Measurements from ENCODE around the gene VPS52. TPM values are rescaled to one million over a fixed set of nuclear protein-coding genes. Genes with fewer than 3 reads are reported as not detected.
A peak's percentile ranks its signal among the peaks of the same experiment; 100 is the strongest.

Gene VPS52
- total and polyA plus RNA-seq, 9 of the 15 experiments (the other 6 are each of a cell fraction or from before 2014, with no cell fraction given), result 24.4 to 103 (median 40.2) TPM

DNA sequence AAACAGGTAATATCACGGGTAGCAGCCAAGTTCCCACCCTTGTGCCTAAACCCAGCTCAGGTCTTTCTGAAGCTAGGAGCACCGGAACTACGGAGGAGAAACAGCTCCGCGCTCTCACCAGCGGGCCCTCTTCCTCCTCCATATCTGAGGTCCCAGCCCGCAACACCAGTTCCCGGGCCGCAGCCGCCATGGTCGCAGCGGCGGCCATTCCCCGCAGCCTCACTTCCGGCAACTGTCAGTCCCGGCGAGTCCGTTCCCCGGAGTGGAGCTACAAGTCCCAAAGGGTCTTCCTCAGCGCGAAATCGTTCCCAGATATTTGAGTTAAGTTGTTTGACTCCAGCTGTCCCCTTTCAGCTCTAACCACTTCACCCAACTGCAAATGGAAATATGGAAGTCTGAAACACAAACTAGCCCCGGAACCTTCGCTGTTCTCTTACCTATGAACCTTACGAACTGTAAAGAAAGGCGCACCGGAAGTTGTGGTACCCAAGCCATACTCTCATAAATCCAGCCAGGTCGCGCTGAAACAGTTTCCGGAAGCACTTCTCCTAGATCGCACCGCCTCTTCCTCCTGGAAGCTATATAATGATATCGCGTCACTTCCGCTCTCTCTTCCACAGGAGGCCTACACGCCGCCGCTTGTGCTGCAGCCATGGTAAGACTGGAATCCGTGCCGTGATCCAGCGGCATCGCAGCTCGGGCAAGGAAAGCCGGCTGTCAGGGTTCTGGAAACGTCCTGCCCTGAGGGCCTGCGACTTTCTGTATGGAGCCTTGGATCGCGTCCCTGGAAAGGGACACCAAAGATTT is at the start of gene VPS52, which contains the start of gene RPS18 (continued):
- TF ChIP-seq, protein P1, sequence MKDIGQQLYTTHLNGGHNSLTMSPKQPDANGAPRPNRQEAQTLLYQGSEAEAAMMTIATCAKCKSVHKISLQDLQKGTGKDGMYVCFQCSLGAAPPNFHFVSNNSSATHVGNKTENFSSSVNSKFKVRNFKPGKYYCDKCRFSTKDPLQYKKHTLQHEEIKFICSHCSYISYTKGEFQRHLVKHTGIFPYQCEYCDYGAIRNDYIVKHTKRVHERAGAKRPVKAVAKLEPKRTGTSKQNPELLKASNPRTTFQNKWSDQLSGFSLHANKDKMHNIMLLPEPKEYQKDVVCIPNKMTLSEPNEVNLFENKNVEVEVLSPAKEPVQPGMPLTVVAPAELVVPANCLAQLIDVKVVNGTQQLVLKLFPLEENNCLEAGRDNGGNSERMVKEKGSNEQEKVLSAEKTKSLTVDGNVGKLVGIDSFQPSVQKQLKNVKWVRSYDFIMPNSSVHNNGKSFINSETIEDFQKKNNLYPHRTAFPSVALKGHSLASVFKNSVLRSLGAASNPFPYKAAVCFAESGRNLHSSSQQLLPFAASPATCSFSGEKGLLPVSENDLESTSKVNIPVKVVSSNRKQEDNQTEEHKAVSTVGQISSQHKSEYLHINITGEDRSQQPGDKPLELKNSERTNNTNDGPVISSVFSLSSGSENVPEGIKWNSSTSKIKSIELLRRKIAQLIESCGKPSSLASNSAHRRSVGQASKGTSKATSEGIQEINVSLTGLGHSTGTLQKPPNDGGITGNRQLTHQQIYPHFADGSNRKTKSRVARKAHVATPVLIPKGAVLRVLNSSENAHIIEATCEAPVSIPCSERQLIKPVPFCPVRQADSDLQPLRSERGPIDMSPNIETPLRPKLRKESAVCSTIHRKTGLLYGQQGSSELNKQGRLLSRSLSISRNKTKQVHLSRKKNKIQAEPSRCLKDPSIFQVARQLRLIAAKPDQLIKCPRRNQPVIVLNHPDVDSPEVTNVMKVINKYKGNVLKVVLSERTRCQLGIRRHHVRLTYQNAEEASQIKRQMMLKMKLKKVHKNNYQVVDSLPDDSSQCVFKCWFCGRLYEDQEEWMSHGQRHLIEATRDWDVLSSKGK (CRISPR knock-in tag; IDR thresholded peaks at IDR 0.05), result no peak
- TF ChIP-seq XRCC5 (IDR thresholded peaks at IDR 0.05; ENCODE audit: low read depth, low read length), result peak; percentile 47
- peak; percentile 35 for TF ChIP-seq KLF6 (CRISPR knock-in tag; IDR thresholded peaks at IDR 0.05; ENCODE audit: borderline replicate concordance)
- TF ChIP-seq, protein P2, sequence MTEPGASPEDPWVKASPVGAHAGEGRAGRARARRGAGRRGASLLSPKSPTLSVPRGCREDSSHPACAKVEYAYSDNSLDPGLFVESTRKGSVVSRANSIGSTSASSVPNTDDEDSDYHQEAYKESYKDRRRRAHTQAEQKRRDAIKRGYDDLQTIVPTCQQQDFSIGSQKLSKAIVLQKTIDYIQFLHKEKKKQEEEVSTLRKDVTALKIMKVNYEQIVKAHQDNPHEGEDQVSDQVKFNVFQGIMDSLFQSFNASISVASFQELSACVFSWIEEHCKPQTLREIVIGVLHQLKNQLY (CRISPR knock-in tag; conservative IDR thresholded peaks at IDR 0.05), result peak; percentile 40 to 87; a peak in 2 of 4 replicates
- TF ChIP-seq PHB2 (IDR thresholded peaks at IDR 0.05; ENCODE audit: low read depth), result peak; percentile 17; the same call in 1 of the 2 replicates
- TF ChIP-seq CCAR2 (IDR thresholded peaks at IDR 0.05; ENCODE audit: low read depth, low read length), result no peak; the same call in 1 of the 2 replicates
- TF ChIP-seq, protein P3, sequence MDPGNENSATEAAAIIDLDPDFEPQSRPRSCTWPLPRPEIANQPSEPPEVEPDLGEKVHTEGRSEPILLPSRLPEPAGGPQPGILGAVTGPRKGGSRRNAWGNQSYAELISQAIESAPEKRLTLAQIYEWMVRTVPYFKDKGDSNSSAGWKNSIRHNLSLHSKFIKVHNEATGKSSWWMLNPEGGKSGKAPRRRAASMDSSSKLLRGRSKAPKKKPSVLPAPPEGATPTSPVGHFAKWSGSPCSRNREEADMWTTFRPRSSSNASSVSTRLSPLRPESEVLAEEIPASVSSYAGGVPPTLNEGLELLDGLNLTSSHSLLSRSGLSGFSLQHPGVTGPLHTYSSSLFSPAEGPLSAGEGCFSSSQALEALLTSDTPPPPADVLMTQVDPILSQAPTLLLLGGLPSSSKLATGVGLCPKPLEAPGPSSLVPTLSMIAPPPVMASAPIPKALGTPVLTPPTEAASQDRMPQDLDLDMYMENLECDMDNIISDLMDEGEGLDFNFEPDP (CRISPR knock-in tag; IDR thresholded peaks at IDR 0.05), result peak; percentile 63; the same call in 1 of the 2 replicates
- no peak for TF ChIP-seq ATF1 (CRISPR knock-in tag; IDR thresholded peaks at IDR 0.05)
- peak; percentile 97 for TF ChIP-seq ATF1 (tag; IDR thresholded peaks at IDR 0.05)
- TF ChIP-seq ZNF551 (CRISPR knock-in tag; IDR thresholded peaks at IDR 0.05), result no peak
- 0 out of 2 replicates have a peak, but pooled peaks have one; percentile 12 for TF ChIP-seq ZNF431 (CRISPR knock-in tag; IDR thresholded peaks at IDR 0.05)
- TF ChIP-seq, protein P4, sequence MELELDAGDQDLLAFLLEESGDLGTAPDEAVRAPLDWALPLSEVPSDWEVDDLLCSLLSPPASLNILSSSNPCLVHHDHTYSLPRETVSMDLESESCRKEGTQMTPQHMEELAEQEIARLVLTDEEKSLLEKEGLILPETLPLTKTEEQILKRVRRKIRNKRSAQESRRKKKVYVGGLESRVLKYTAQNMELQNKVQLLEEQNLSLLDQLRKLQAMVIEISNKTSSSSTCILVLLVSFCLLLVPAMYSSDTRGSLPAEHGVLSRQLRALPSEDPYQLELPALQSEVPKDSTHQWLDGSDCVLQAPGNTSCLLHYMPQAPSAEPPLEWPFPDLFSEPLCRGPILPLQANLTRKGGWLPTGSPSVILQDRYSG (tag; conservative IDR thresholded peaks at IDR 0.05; ENCODE audit: low read depth), result 0 out of 2 replicates have a peak, but pooled peaks have one; percentile 68
- TF ChIP-seq ZFPM2 (CRISPR knock-in tag; IDR thresholded peaks at IDR 0.05), result no peak
- TF ChIP-seq, protein P5, sequence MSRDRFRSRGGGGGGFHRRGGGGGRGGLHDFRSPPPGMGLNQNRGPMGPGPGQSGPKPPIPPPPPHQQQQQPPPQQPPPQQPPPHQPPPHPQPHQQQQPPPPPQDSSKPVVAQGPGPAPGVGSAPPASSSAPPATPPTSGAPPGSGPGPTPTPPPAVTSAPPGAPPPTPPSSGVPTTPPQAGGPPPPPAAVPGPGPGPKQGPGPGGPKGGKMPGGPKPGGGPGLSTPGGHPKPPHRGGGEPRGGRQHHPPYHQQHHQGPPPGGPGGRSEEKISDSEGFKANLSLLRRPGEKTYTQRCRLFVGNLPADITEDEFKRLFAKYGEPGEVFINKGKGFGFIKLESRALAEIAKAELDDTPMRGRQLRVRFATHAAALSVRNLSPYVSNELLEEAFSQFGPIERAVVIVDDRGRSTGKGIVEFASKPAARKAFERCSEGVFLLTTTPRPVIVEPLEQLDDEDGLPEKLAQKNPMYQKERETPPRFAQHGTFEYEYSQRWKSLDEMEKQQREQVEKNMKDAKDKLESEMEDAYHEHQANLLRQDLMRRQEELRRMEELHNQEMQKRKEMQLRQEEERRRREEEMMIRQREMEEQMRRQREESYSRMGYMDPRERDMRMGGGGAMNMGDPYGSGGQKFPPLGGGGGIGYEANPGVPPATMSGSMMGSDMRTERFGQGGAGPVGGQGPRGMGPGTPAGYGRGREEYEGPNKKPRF (IDR thresholded peaks at IDR 0.05; ENCODE audit: low read depth, low read length), result no peak
- peak; percentile 11; the same call in 1 of the 2 replicates for TF ChIP-seq HOXB6 (CRISPR knock-in tag; IDR thresholded peaks at IDR 0.05; ENCODE audit: borderline replicate concordance)
- TF ChIP-seq NFXL1 (CRISPR knock-in tag; IDR thresholded peaks at IDR 0.05), result 0 out of 2 replicates have a peak, but pooled peaks have one; percentile 18
- TF ChIP-seq, protein P6, sequence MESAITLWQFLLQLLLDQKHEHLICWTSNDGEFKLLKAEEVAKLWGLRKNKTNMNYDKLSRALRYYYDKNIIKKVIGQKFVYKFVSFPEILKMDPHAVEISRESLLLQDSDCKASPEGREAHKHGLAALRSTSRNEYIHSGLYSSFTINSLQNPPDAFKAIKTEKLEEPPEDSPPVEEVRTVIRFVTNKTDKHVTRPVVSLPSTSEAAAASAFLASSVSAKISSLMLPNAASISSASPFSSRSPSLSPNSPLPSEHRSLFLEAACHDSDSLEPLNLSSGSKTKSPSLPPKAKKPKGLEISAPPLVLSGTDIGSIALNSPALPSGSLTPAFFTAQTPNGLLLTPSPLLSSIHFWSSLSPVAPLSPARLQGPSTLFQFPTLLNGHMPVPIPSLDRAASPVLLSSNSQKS (CRISPR knock-in tag; IDR thresholded peaks at IDR 0.05), result no peak
